Measurements from ENCODE around the gene TEX38. TPM values are rescaled to one million over a fixed set of nuclear protein-coding genes. Genes with fewer than 3 reads are reported as not detected.
"Not testable (repeated sequence)": the region's sequence is repeated elsewhere in the genome, so short reads cannot be mapped to it uniquely, and the experiment has no call there.

Gene TEX38
- total and polyA plus RNA-seq, 10 of the 15 experiments (the other 5 are each of a cell fraction or from before 2014, with no cell fraction given): 0.07 to 0.32 (median 0.15) TPM; not detected in 7

- H3K79me2 ChIP-seq (ENCODE audit: control insufficient read depth, insufficient read depth, low read length): no peaks in the 10 kb centered on the region
- BruUV-seq (replicated peaks): no TSS peak
- WGBS (ENCODE audit: insufficient coverage, insufficient replicate concordance, low lambda C conversion rate, missing lambda C conversion rate): 41% methylated on average over 2 of the region's 2 CpGs
- ChIA-PET SMC1A (ENCODE audit: uncharacterized antibody, unreplicated experiment) (interaction anchor here (1.6 kb wide), 1 partner anchor 18 kb away, joined by 3 read pairs; no protein-coding TSS in a partner anchor), RAD21 (ENCODE audit: unreplicated experiment) (interaction anchor here (0.6 kb wide), 1 partner anchor 9 kb away, joined by 3 read pairs; no protein-coding TSS in a partner anchor), CTCF (interaction anchor here (0.8 kb wide), 1 partner anchor 10 kb away, joined by 3 read pairs; no protein-coding TSS in a partner anchor), POLR2A (no interaction called here)
- peaks cover 2 to 8% of the 10 kb centered on the region in 2 experiments; a peak in 3 of 4 replicates for H3K36me3 ChIP-seq (ENCODE audit: control insufficient read depth in 2 of 2, insufficient read depth in 2 of 2, low read length in 1 of 2)
- intact Hi-C loops (cut with micrococcal nuclease; ENCODE audit: unreplicated experiment) (no loop called here), in situ Hi-C loops (cut with MboI) (no loop called here)
- DNase-seq (ENCODE audit: low read depth, low spot score) (no peak), FAIRE-seq (peak; percentile 54), ATAC-seq (peak; percentile 52)
- no peaks in the 10 kb centered on the region for H3K27me3 ChIP-seq (replicated peaks in 1 of 2; ENCODE audit: control insufficient read depth in 2 of 2, insufficient read depth in 2 of 2, low read length in 1 of 2)
- peaks cover 2% of the 10 kb centered on the region; the same call in 2 of the 3 replicates for H3K9me3 ChIP-seq (replicated peaks; ENCODE audit: control insufficient read depth, insufficient read depth, low read length)
- H3K4me1 ChIP-seq (ENCODE audit: control insufficient read depth, insufficient read depth, low read length): peaks cover 18% of the 10 kb centered on the region
- peak overlapping the region; percentile 68; the same call in 1 of the 2 replicates for H3K4me2 ChIP-seq (ENCODE audit: control insufficient read depth, insufficient read depth)
- no peak overlapping the region for H3K4me3 ChIP-seq
- no peak overlapping the region for H2AFZ ChIP-seq (ENCODE audit: control insufficient read depth, low read depth, low read length)
- TF ChIP-seq CREB1 (IDR thresholded peaks at IDR 0.05; ENCODE audit: low read depth) (no peak), ZNF24 (IDR thresholded peaks at IDR 0.05) (no peak), JUNB (IDR thresholded peaks at IDR 0.05) (peak; percentile 32), SPI1 (IDR thresholded peaks at IDR 0.05; ENCODE audit: borderline replicate concordance, insufficient read depth, low read depth, low read length) (no peak), SMAD5 (IDR thresholded peaks at IDR 0.05; ENCODE audit: low read depth) (no peak)
- no peaks in the 10 kb centered on the region for H4K20me1 ChIP-seq (ENCODE audit: control insufficient read depth, insufficient read depth)
- no peak overlapping the region for H3K9ac ChIP-seq (ENCODE audit: control insufficient read depth, insufficient read depth, low read length)
- H3K27ac ChIP-seq (ENCODE audit: control insufficient read depth, insufficient read depth): peak overlapping the region; percentile 35; the same call in 1 of the 2 replicates
These were observed 12.3 kb upstream of the TEX38 start for GRCh38 chr1:46659307-46659870.

GRCh38 chr1:46660116-46660515 is 11.5 kb upstream of the TEX38 start:
- SMC1A ChIA-PET (ENCODE audit: uncharacterized antibody, unreplicated experiment): interaction anchor here (0.7 to 1.6 kb wide), 2 partner anchors 19 to 111 kb away, joined by 3 read pairs; no protein-coding TSS in a partner anchor
- intact Hi-C loops (cut with micrococcal nuclease; ENCODE audit: unreplicated experiment); H2AFZ ChIP-seq (ENCODE audit: control insufficient read depth, low read depth, low read length); H3K9me3 ChIP-seq (replicated peaks; ENCODE audit: control insufficient read depth, insufficient read depth, low read length); DNase-seq (ENCODE audit: low read depth, low spot score); H4K20me1 ChIP-seq (ENCODE audit: control insufficient read depth, insufficient read depth); POLR2A ChIA-PET; H3K36me3 ChIP-seq (ENCODE audit: control insufficient read depth in 2 of 2, insufficient read depth in 2 of 2, low read length in 1 of 2); in situ Hi-C loops (cut with MboI); H3K79me2 ChIP-seq (ENCODE audit: control insufficient read depth, insufficient read depth, low read length); BruUV-seq (replicated peaks); H3K9ac ChIP-seq (ENCODE audit: control insufficient read depth, insufficient read depth, low read length); H3K27me3 ChIP-seq (replicated peaks in 1 of 2; ENCODE audit: control insufficient read depth in 2 of 2, insufficient read depth in 2 of 2, low read length in 1 of 2): not testable (repeated sequence)
- FAIRE-seq (peak; percentile 76), ATAC-seq (peak; percentile 94)
- RAD21 ChIA-PET (ENCODE audit: unreplicated experiment): interaction anchor here (0.6 kb wide), 1 partner anchor 9 kb away, joined by 3 read pairs; no protein-coding TSS in a partner anchor
- 28% methylated on average over 5 of the region's 5 CpGs for WGBS (ENCODE audit: insufficient coverage, insufficient replicate concordance, low lambda C conversion rate, missing lambda C conversion rate)
- Histone ChIP-seq H3K4me2 (ENCODE audit: control insufficient read depth, insufficient read depth) (peak overlapping the region; percentile 68), H3K4me1 (ENCODE audit: control insufficient read depth, insufficient read depth, low read length) (peaks cover 18% of the 10 kb centered on the region), H3K27ac (ENCODE audit: control insufficient read depth, insufficient read depth) (peak overlapping the region; percentile 35; the same call in 1 of the 2 replicates), H3K4me3 (0 out of 2 replicates have a peak overlapping the region, but pooled peaks have one; percentile 8)
- CTCF ChIA-PET: interaction anchor here (0.8 kb wide), 1 partner anchor 11 kb away, joined by 3 read pairs; no protein-coding TSS in a partner anchor
- TF ChIP-seq HDGF (IDR thresholded peaks at IDR 0.05) (0 out of 2 replicates have a peak, but pooled peaks have one; percentile 15), PKNOX1 (IDR thresholded peaks at IDR 0.05) (peak; percentile 9; the same call in 1 of the 2 replicates), MXI1 (IDR thresholded peaks at IDR 0.05; ENCODE audit: low read depth, low read length) (0 out of 2 replicates have a peak, but pooled peaks have one; percentile 36)

- BruUV-seq (replicated peaks); CTCF ChIA-PET; H3K36me3 ChIP-seq (ENCODE audit: control insufficient read depth in 2 of 2, insufficient read depth in 2 of 2, low read length in 1 of 2); H3K9me3 ChIP-seq (replicated peaks; ENCODE audit: control insufficient read depth, insufficient read depth, low read length); RAD21 ChIA-PET (ENCODE audit: unreplicated experiment); H3K27me3 ChIP-seq (replicated peaks in 1 of 2; ENCODE audit: control insufficient read depth in 2 of 2, insufficient read depth in 2 of 2, low read length in 1 of 2); ATAC-seq; H3K4me3 ChIP-seq; H4K20me1 ChIP-seq (ENCODE audit: control insufficient read depth, insufficient read depth); in situ Hi-C loops (cut with MboI); DNase-seq (ENCODE audit: low read depth, low spot score); H3K27ac ChIP-seq (ENCODE audit: control insufficient read depth, insufficient read depth); FAIRE-seq; POLR2A ChIA-PET; H2AFZ ChIP-seq (ENCODE audit: control insufficient read depth, low read depth, low read length); H3K9ac ChIP-seq (ENCODE audit: control insufficient read depth, insufficient read depth, low read length); H3K4me2 ChIP-seq (ENCODE audit: control insufficient read depth, insufficient read depth); intact Hi-C loops (cut with micrococcal nuclease; ENCODE audit: unreplicated experiment): not testable (repeated sequence)
- WGBS (ENCODE audit: insufficient coverage, insufficient replicate concordance, low lambda C conversion rate, missing lambda C conversion rate): 89% methylated on average over 5 of the region's 5 CpGs
- Histone ChIP-seq H3K79me2 (ENCODE audit: control insufficient read depth, insufficient read depth, low read length) (peaks cover 14% of the 10 kb centered on the region), H3K4me1 (ENCODE audit: control insufficient read depth, insufficient read depth, low read length) (peaks cover 29% of the 10 kb centered on the region)
- SMC1A ChIA-PET (ENCODE audit: uncharacterized antibody, unreplicated experiment): interaction anchor here (1.4 kb wide), 1 partner anchor 13 kb away, joined by 4 read pairs; no protein-coding TSS in a partner anchor
These were observed 8.7 kb upstream of the TEX38 start for GRCh38 chr1:46662919-46663318.

All from GM12878 (cell line).